ENCODE data around the gene OR1I1. TPM values are rescaled to one million over a fixed set of nuclear protein-coding genes. Genes with fewer than 3 reads are reported as not detected.
"Not testable (repeated sequence)": the region's sequence is repeated elsewhere in the genome, so short reads cannot be mapped to it uniquely, and the experiment has no call there.

The OR1I1 gene
- total RNA-seq, 1 experiment from 2014 or later: not detected

GRCh38 chr19:15074371-15074770, 7.6 kb upstream of the OR1I1 start:
- Histone ChIP-seq H3K4me3 (ENCODE audit: insufficient read depth, low read depth, low read length) (no peak overlapping the region), H3K27me3 (ENCODE audit: control insufficient read depth, insufficient read depth, low read length) (no peaks in the 10 kb centered on the region), H3K36me3 (replicated peaks; ENCODE audit: control insufficient read depth, insufficient read depth, low read length) (no peaks in the 10 kb centered on the region)
- DNase-seq: no peak

GRCh38 chr19:15075806-15076205, 6.2 kb upstream of the OR1I1 start:
- no peaks in the 10 kb centered on the region for H3K36me3 ChIP-seq (replicated peaks; ENCODE audit: control insufficient read depth, insufficient read depth, low read length)
- no peaks in the 10 kb centered on the region for H3K27me3 ChIP-seq (ENCODE audit: control insufficient read depth, insufficient read depth, low read length)
- H3K4me3 ChIP-seq (ENCODE audit: insufficient read depth, low read depth, low read length): no peak overlapping the region
- DNase-seq: no peak

- peak; percentile 27 for DNase-seq
- H3K4me3 ChIP-seq (ENCODE audit: insufficient read depth, low read depth, low read length); H3K27me3 ChIP-seq (ENCODE audit: control insufficient read depth, insufficient read depth, low read length); H3K36me3 ChIP-seq (replicated peaks; ENCODE audit: control insufficient read depth, insufficient read depth, low read length): not testable (repeated sequence)
These were observed 2.0 kb upstream of the OR1I1 start for GRCh38 chr19:15080002-15080401.

GRCh38 chr19:15087182-15087581, 5.2 kb downstream of the OR1I1 start:
- H3K27me3 ChIP-seq (ENCODE audit: control insufficient read depth, insufficient read depth, low read length): no peaks in the 10 kb centered on the region; the same call in 1 of the 2 replicates
- no peak overlapping the region for H3K4me3 ChIP-seq (ENCODE audit: insufficient read depth, low read depth, low read length)
- no peaks in the 10 kb centered on the region for H3K36me3 ChIP-seq (replicated peaks; ENCODE audit: control insufficient read depth, insufficient read depth, low read length)
- DNase-seq: no peak

GRCh38 chr19:15091918-15092753, 10.1 kb downstream of the OR1I1 start:
- H3K27me3 ChIP-seq (ENCODE audit: control insufficient read depth, insufficient read depth, low read length): no peaks in the 10 kb centered on the region
- H3K36me3 ChIP-seq (replicated peaks; ENCODE audit: control insufficient read depth, insufficient read depth, low read length): no peaks in the 10 kb centered on the region
- peak; percentile 67 for DNase-seq
- H3K4me3 ChIP-seq (ENCODE audit: insufficient read depth, low read depth, low read length): no peak overlapping the region

GRCh38 chr19:15093001-15093400, 11.0 kb downstream of the OR1I1 start:
- no peaks in the 10 kb centered on the region for H3K27me3 ChIP-seq (ENCODE audit: control insufficient read depth, insufficient read depth, low read length)
- no peaks in the 10 kb centered on the region for H3K36me3 ChIP-seq (replicated peaks; ENCODE audit: control insufficient read depth, insufficient read depth, low read length)
- DNase-seq: no peak
- no peak overlapping the region for H3K4me3 ChIP-seq (ENCODE audit: insufficient read depth, low read depth, low read length)

GRCh38 chr19:15096223-15096622, 14.2 kb downstream of the OR1I1 start:
- no peak for DNase-seq
- Histone ChIP-seq H3K4me3 (ENCODE audit: insufficient read depth, low read depth, low read length) (no peak overlapping the region), H3K36me3 (replicated peaks; ENCODE audit: control insufficient read depth, insufficient read depth, low read length) (no peaks in the 10 kb centered on the region), H3K27me3 (ENCODE audit: control insufficient read depth, insufficient read depth, low read length) (no peaks in the 10 kb centered on the region)

- not testable (repeated sequence) for H3K36me3 ChIP-seq (replicated peaks; ENCODE audit: control insufficient read depth, insufficient read depth, low read length); H3K27me3 ChIP-seq (ENCODE audit: control insufficient read depth, insufficient read depth, low read length); DNase-seq; H3K4me3 ChIP-seq (ENCODE audit: insufficient read depth, low read depth, low read length)
These were observed 16.0 kb downstream of the OR1I1 start for GRCh38 chr19:15097980-15098379.

- DNase-seq: no peak
- no peaks in the 10 kb centered on the region for H3K36me3 ChIP-seq (replicated peaks; ENCODE audit: control insufficient read depth, insufficient read depth, low read length)
- H3K27me3 ChIP-seq (ENCODE audit: control insufficient read depth, insufficient read depth, low read length): no peaks in the 10 kb centered on the region
- no peak overlapping the region for H3K4me3 ChIP-seq (ENCODE audit: insufficient read depth, low read depth, low read length)
These were observed 16.4 kb downstream of the OR1I1 start for GRCh38 chr19:15098460-15098859.

- Histone ChIP-seq H3K4me3 (ENCODE audit: insufficient read depth, low read depth, low read length) (no peak overlapping the region), H3K36me3 (replicated peaks; ENCODE audit: control insufficient read depth, insufficient read depth, low read length) (no peaks in the 10 kb centered on the region), H3K27me3 (ENCODE audit: control insufficient read depth, insufficient read depth, low read length) (no peaks in the 10 kb centered on the region)
- no peak for DNase-seq
These were observed 17.1 kb downstream of the OR1I1 start for GRCh38 chr19:15099017-15099582.

GRCh38 chr19:15101479-15102082, 19.6 kb downstream of the OR1I1 start:
- no peak overlapping the region for H3K4me3 ChIP-seq (ENCODE audit: insufficient read depth, low read depth, low read length)
- DNase-seq: peak; percentile 77
- no peaks in the 10 kb centered on the region for H3K36me3 ChIP-seq (replicated peaks; ENCODE audit: control insufficient read depth, insufficient read depth, low read length)
- H3K27me3 ChIP-seq (ENCODE audit: control insufficient read depth, insufficient read depth, low read length): no peaks in the 10 kb centered on the region

GRCh38 chr19:15104003-15104402, 22.0 kb downstream of the OR1I1 start:
- no peaks in the 10 kb centered on the region for H3K27me3 ChIP-seq (ENCODE audit: control insufficient read depth, insufficient read depth, low read length)
- DNase-seq: no peak
- H3K4me3 ChIP-seq (ENCODE audit: insufficient read depth, low read depth, low read length): no peak overlapping the region
- no peaks in the 10 kb centered on the region for H3K36me3 ChIP-seq (replicated peaks; ENCODE audit: control insufficient read depth, insufficient read depth, low read length)

GRCh38 chr19:15104411-15104810, 22.4 kb downstream of the OR1I1 start:
- no peak overlapping the region for H3K4me3 ChIP-seq (ENCODE audit: insufficient read depth, low read depth, low read length)
- H3K36me3 ChIP-seq (replicated peaks; ENCODE audit: control insufficient read depth, insufficient read depth, low read length): no peaks in the 10 kb centered on the region; the same call in 1 of the 2 replicates
- no peaks in the 10 kb centered on the region for H3K27me3 ChIP-seq (ENCODE audit: control insufficient read depth, insufficient read depth, low read length)
- DNase-seq: no peak

GRCh38 chr19:15105044-15105443, 23.0 kb downstream of the OR1I1 start:
- DNase-seq: no peak
- H3K36me3 ChIP-seq (replicated peaks; ENCODE audit: control insufficient read depth, insufficient read depth, low read length): no peaks in the 10 kb centered on the region; the same call in 1 of the 2 replicates

More at GRCh38 chr19:15105044-15105443, 23.0 kb downstream of the OR1I1 start:
- no peak overlapping the region for H3K4me3 ChIP-seq (ENCODE audit: insufficient read depth, low read depth, low read length)
- no peaks in the 10 kb centered on the region for H3K27me3 ChIP-seq (ENCODE audit: control insufficient read depth, insufficient read depth, low read length)

All from H7 (cell line).